Endothelial cell of umbilical vein (primary cell): ENCODE results near the gene EFHD1. TPM values are rescaled to one million over a fixed set of nuclear protein-coding genes. Genes with fewer than 3 reads are reported as not detected.

Experiments used
- BruUV-seq: library from RNA; stranded (reverse); fragments of 400-500 nt; replicated peaks from 2 replicates; lab custom pipeline; 2021; lab: Mats Ljungman, UMichigan
- CTCF ChIA-PET: fragments of 300-600, 350-600 bp; sonication (Branson Sonifier 250); formaldehyde crosslinking; loops from one replicate; lab custom pipeline; 2021; ENCODE audit warnings: antibody characterized with exemption, inconsistent platforms; lab: Charles Lee
- POLR2A ChIA-PET: fragments of 300-600, 350-600 bp; sonication (Branson Sonifier 250); formaldehyde crosslinking; loops from one replicate; lab custom pipeline; 2021; ENCODE audit warnings: antibody characterized with exemption, inconsistent platforms; lab: Charles Lee
- DNase-seq: peaks from one replicate; pipeline ENCODE4 v3.0.0-alpha.2; 2011; ENCODE audit warnings: low read depth, low spot score
- FAIRE-seq: peaks from 2 replicates; lab custom pipeline; 2011; peaks lifted over from hg19 to GRCh38; lab: Jason Lieb, UNC
- H2AFZ ChIP-seq: 2 replicates; pipeline ENCODE4 v1.6.0; 2012; ENCODE audit warnings: low read depth, low read length, control low read depth, inconsistent platforms
- H3K27ac ChIP-seq: 2 replicates; pipeline ENCODE4 v1.5.1; 2011; ENCODE audit warnings: low read depth, mild to moderate bottlenecking, control low read depth, low read length, moderate library complexity; ENCODE audit not compliant: insufficient read depth
- H3K27me3 ChIP-seq, 2 experiments: 2 replicates each; pipeline versions ENCODE4 v1.6.0 to v1.6.1; 2011; ENCODE audit warnings: low read length in 2 of 2, mixed read lengths in 1 of 2; ENCODE audit not compliant: control insufficient read depth in 2 of 2, insufficient read depth in 2 of 2
- H3K36me3 ChIP-seq, 2 experiments: 2 replicates in 1 of 2; 3 replicates in 1 of 2; pipeline ENCODE4 v1.5.1; 2011; ENCODE audit warnings: low read length in 2 of 2, mild to moderate bottlenecking in 1 of 2, moderate library complexity in 1 of 2; ENCODE audit not compliant: control insufficient read depth in 2 of 2, insufficient read depth in 2 of 2; ENCODE audit errors: extremely low read depth in 1 of 2
- H3K4me1 ChIP-seq: 3 replicates; pipeline ENCODE4 v1.5.1; 2011; ENCODE audit warnings: mild to moderate bottlenecking, low read length; ENCODE audit not compliant: control insufficient read depth, insufficient read depth; ENCODE audit errors: extremely low read depth
- H3K4me2 ChIP-seq: 2 replicates; pipeline ENCODE4 v1.6.1; 2011; ENCODE audit warnings: low read length, control low read depth, mixed read lengths; ENCODE audit not compliant: insufficient read depth
- H3K4me3 ChIP-seq, 3 experiments: fragments of 200-600 bp in 1 of 3; sonication (generic), shearing (Covaris generic) in 1 of 3; replicated peaks in 1 of 3; 2 replicates each; pipeline ENCODE4 v1.5.1; 2011 to 2016; ENCODE audit warnings: control low read depth in 3 of 3, low read length in 3 of 3, mild to moderate bottlenecking in 2 of 3, inconsistent platforms in 1 of 3, low read depth in 1 of 3, moderate library complexity in 1 of 3; ENCODE audit not compliant: insufficient read depth in 1 of 3
- H3K79me2 ChIP-seq: 2 replicates; pipeline ENCODE4 v1.6.0; 2012; ENCODE audit warnings: low read length, inconsistent platforms; ENCODE audit not compliant: control insufficient read depth, insufficient read depth
- H3K9ac ChIP-seq: replicated peaks from 2 replicates; pipeline ENCODE3; 2011; ENCODE audit warnings: low read length, control low read depth; ENCODE audit not compliant: insufficient read depth; ENCODE audit errors: extremely low read depth
- H3K9me1 ChIP-seq: replicated peaks from 3 replicates; pipeline ENCODE4 v1.6.0; 2011; ENCODE audit warnings: mild to moderate bottlenecking, low read length; ENCODE audit not compliant: control insufficient read depth, insufficient read depth; ENCODE audit errors: extremely low read depth
- H3K9me3 ChIP-seq: replicated peaks from 2 replicates; pipeline ENCODE4 v1.5.1; 2012; ENCODE audit warnings: low read length, inconsistent platforms; ENCODE audit not compliant: control insufficient read depth, insufficient read depth
- H4K20me1 ChIP-seq: replicated peaks from 2 replicates; pipeline ENCODE3; 2011; ENCODE audit warnings: mild to moderate bottlenecking, low read length; ENCODE audit not compliant: control insufficient read depth, insufficient read depth; ENCODE audit errors: extremely low read depth
- EZH2 ChIP-seq: IDR thresholded peaks from 2 replicates; pipeline ENCODE4 v1.6.1; 2012; ENCODE audit warnings: borderline replicate concordance, low read depth, mild to moderate bottlenecking, moderate library complexity, low read length, inconsistent platforms; ENCODE audit not compliant: severe bottlenecking
- FOS ChIP-seq: IDR thresholded peaks from 2 replicates; pipeline ENCODE4 v1.6.1; 2011; ENCODE audit warnings: mild to moderate bottlenecking, low read length, moderate library complexity, borderline replicate concordance; ENCODE audit not compliant: insufficient read depth
- GATA2 ChIP-seq: IDR thresholded peaks from 2 replicates; pipeline ENCODE4 v1.7.0; 2011; ENCODE audit warnings: low read depth, mild to moderate bottlenecking, moderate library complexity, mixed read lengths, low read length; ENCODE audit not compliant: insufficient read length, insufficient read depth
- JUN ChIP-seq: IDR thresholded peaks from 2 replicates; pipeline ENCODE4 v1.6.1; 2011; ENCODE audit warnings: borderline replicate concordance, low read depth; ENCODE audit not compliant: insufficient read length, insufficient read depth
- MAX ChIP-seq: IDR thresholded peaks from 2 replicates; pipeline ENCODE4 v1.6.1; 2011; ENCODE audit not compliant: insufficient read depth, insufficient read length
- MYC ChIP-seq: IDR thresholded peaks from one replicate; pipeline ENCODE4 v1.6.1; 2011; ENCODE audit warnings: mild to moderate bottlenecking, low read depth, low read length
- POLR2A ChIP-seq: IDR thresholded peaks from 2 replicates; pipeline ENCODE4 v1.6.1; 2012; ENCODE audit warnings: low read depth, mild to moderate bottlenecking, control low read depth, low read length
- POLR2AphosphoS5 ChIP-seq: IDR thresholded peaks from 2 replicates; pipeline ENCODE4 v1.6.1; 2012; ENCODE audit warnings: low read depth, mild to moderate bottlenecking, control low read depth, low read length, moderate library complexity; ENCODE audit not compliant: insufficient read depth
- dilution Hi-C: fragments of 300-500 bp; cut with MboI; formaldehyde crosslinking; loops from one replicate; pipeline ENCODE4 v1.15.0; 2019; ENCODE audit warnings: low sequenced_read_pairs; ENCODE audit not compliant: extremely low pct_ligation_motif_present
- intact Hi-C: fragments of 100-400 bp; cut with micrococcal nuclease; formaldehyde crosslinking; loops from one replicate; pipeline ENCODE4 v1.10.0; 2022
- polyA plus RNA-seq, 4 experiments: library from polyadenylated mRNA; depleted of rRNA in 3 of 4; stranded (reverse) in 3 of 4; unstranded in 1 of 4; fragments of >200 nt; gene quantifications; 2 replicates each; pipeline versions ENCODE4 v1.2.1 to v1.2.3, GENCODE V29; 2011 to 2012; ENCODE audit warnings: missing spikeins in 1 of 4
- total RNA-seq: library from RNA; stranded (reverse); gene quantifications from 2 replicates; pipeline ENCODE4 v1.2.3, GENCODE V29; 2021
- TF ChIP-seq, protein P1 (sequence below), 2 donors: IDR thresholded peaks; 1 replicate in 1 of 2; 2 replicates in 1 of 2; pipeline ENCODE4 v1.5.1; 2011; ENCODE audit warnings: low read length in 2 of 2, mild to moderate bottlenecking in 2 of 2, moderate library complexity in 2 of 2, control low read depth in 1 of 2, inconsistent platforms in 1 of 2, low read depth in 1 of 2; ENCODE audit not compliant: insufficient read depth in 1 of 2; ENCODE audit errors: extremely low read depth in 1 of 2

EFHD1 gene
- total and polyA plus RNA-seq, 2 donors (not counting 3 experiments of a cell fraction or from before 2014, with no cell fraction given), result 0.18 TPM; not detected in 1

DNA sequence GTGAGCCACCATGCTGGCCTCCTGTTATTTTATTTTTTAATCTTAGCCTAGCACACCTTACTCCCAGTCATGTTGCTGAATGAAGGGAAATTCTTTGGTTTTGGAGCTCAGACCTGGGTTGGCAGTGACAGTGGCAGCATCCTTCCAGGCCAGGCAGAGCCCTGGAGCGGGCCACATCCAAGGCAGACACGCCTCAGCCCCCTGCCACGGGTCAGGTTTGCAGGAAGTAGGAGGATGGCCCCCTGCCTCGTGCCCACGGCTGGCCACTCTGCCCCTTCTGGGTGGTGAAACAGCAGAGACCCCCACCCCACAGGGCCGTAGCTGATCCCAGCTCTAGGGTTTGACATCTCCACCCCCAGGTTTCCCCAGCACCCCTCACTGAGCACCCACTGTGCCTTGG lies 11.7 kb downstream of the EFHD1 start:
- Histone ChIP-seq H3K4me3 (no peak overlapping the region), H3K9me1 (no peaks in the 10 kb centered on the region), H3K9me3 (no peaks in the 10 kb centered on the region), H4K20me1 (no peaks in the 10 kb centered on the region), H3K36me3 (no peaks in the 10 kb centered on the region), H3K79me2 (no peaks in the 10 kb centered on the region), H3K27me3 (peaks cover 0 to 3% of the 10 kb centered on the region in 2 experiments), H3K4me2 (no peak overlapping the region), H3K9ac (no peak overlapping the region), H3K4me1 (no peaks in the 10 kb centered on the region), H3K27ac (no peak overlapping the region), H2AFZ (no peak overlapping the region)
- dilution Hi-C loops (no loop called here), intact Hi-C loops (no loop called here)
- ChIA-PET POLR2A (no interaction called here), CTCF (no interaction called here)
- no peak for DNase-seq
- BruUV-seq, result no TSS peak
- no peak for FAIRE-seq
- no peak for TF ChIP-seq POLR2AphosphoS5
- no peak for TF ChIP-seq POLR2A
- no peak for TF ChIP-seq MYC
- no peak for TF ChIP-seq FOS
- TF ChIP-seq MAX, result no peak
- no peak for TF ChIP-seq GATA2

- no peak for DNase-seq
- dilution Hi-C loops, result no loop called here
- H3K27me3 ChIP-seq, result no peaks in the 10 kb centered on the region
- ChIA-PET CTCF (interaction anchor here (1.1 kb wide), 1 partner anchor 13 kb away, joined by 3 read pairs; the partner anchor contains the start of gene EFHD1), POLR2A (no interaction called here)
- H2AFZ ChIP-seq, result no peak overlapping the region
- no peak for FAIRE-seq
- intact Hi-C loops, result no loop called here
- no peak overlapping the region for H3K4me3 ChIP-seq
- BruUV-seq, result no TSS peak
- no peaks in the 10 kb centered on the region for H3K36me3 ChIP-seq
- no peaks in the 10 kb centered on the region for H3K9me3 ChIP-seq
- no peaks in the 10 kb centered on the region for H3K79me2 ChIP-seq
- H3K27ac ChIP-seq, result no peak overlapping the region
- no peaks in the 10 kb centered on the region for H4K20me1 ChIP-seq
- TF ChIP-seq MYC, result no peak
- TF ChIP-seq JUN, result no peak
- no peak for TF ChIP-seq EZH2
- TF ChIP-seq MAX, result no peak
- TF ChIP-seq FOS, result no peak
- no peak for TF ChIP-seq POLR2A
- TF ChIP-seq, protein P1, sequence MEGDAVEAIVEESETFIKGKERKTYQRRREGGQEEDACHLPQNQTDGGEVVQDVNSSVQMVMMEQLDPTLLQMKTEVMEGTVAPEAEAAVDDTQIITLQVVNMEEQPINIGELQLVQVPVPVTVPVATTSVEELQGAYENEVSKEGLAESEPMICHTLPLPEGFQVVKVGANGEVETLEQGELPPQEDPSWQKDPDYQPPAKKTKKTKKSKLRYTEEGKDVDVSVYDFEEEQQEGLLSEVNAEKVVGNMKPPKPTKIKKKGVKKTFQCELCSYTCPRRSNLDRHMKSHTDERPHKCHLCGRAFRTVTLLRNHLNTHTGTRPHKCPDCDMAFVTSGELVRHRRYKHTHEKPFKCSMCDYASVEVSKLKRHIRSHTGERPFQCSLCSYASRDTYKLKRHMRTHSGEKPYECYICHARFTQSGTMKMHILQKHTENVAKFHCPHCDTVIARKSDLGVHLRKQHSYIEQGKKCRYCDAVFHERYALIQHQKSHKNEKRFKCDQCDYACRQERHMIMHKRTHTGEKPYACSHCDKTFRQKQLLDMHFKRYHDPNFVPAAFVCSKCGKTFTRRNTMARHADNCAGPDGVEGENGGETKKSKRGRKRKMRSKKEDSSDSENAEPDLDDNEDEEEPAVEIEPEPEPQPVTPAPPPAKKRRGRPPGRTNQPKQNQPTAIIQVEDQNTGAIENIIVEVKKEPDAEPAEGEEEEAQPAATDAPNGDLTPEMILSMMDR (IDR thresholded peaks at IDR 0.05; ENCODE audit: extremely low read depth in 1 of 2, insufficient read depth in 1 of 2, low read depth in 1 of 2, low read length in 2 of 2), result no peak
- TF ChIP-seq GATA2, result no peak
- TF ChIP-seq POLR2AphosphoS5, result no peak
- H3K9ac ChIP-seq, result no peak overlapping the region
- no peak overlapping the region for H3K4me2 ChIP-seq
- no peaks in the 10 kb centered on the region for H3K9me1 ChIP-seq
- H3K4me1 ChIP-seq, result no peaks in the 10 kb centered on the region
Measured at GRCh38 chr2:232646726-232647125, 13.3 kb downstream of the EFHD1 start.
